HAP-1 (cell line): ENCODE measurements around the gene TESMIN.
A peak's percentile ranks its signal among the peaks of the same experiment; 100 is the strongest.

Source experiments
- DNase-seq, 2 experiments: peaks; one replicate each; pipeline ENCODE4 v3.0.0-alpha.2; 2016 to 2020; ENCODE audit warnings: low spot score in 2 of 2
- H3K27me3 ChIP-seq: fragments of 250-450 bp; sonication (Bioruptor Pico); 2 replicates; pipeline ENCODE4 v1.5.1; 2020; ENCODE audit warnings: low read depth, mild to moderate bottlenecking, moderate library complexity
- H3K36me3 ChIP-seq: fragments of 250-450 bp; sonication (Bioruptor Pico); replicated peaks from 2 replicates; pipeline ENCODE4 v1.5.1; 2020; ENCODE audit warnings: mild to moderate bottlenecking
- H3K4me1 ChIP-seq: fragments of 250-450 bp; sonication (Bioruptor Pico); 2 replicates; pipeline ENCODE4 v1.5.1; 2020; ENCODE audit warnings: mild to moderate bottlenecking
- H3K4me3 ChIP-seq: fragments of 250-450 bp; sonication (Bioruptor Pico); 2 replicates; pipeline ENCODE4 v1.5.1; 2020; ENCODE audit warnings: mild to moderate bottlenecking, moderate library complexity
- H3K9me3 ChIP-seq: fragments of 250-450 bp; sonication (Bioruptor Pico); 2 replicates; pipeline ENCODE4 v1.5.1; 2020; ENCODE audit warnings: mild to moderate bottlenecking, moderate library complexity
- in situ Hi-C: fragments of 300-500 bp; cut with MboI; formaldehyde crosslinking; loops from 3 replicates; pipeline ENCODE4 v1.14.3; 2020; ENCODE audit warnings: low sequenced_read_pairs, inconsistent platforms, mixed read lengths

Gene TESMIN

DNA sequence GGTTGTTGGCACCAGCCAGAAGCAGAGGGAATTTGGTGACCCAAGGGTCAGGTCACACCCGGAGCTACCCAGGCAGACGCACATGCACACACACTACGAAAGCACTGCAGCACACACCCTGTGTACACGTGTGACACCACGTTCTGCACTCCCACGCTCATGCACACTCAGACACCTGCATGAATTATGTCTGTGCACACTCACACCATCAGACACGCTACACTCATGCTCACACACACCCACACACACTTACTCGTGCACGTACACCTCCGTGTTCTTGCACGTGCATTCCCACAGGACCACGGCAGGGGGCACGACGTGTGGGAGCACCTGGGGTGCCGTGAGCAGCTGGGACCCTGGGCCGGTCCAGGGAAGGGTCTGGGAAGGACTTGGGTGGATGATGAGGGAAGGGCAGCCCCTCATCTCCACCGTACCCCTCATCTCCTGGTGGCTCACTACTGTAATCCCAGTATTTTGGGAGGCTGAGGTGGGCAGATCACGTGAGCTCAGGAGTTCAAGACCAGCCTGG lies 87.8 kb downstream of the TESMIN start:
- in situ Hi-C loops, result no loop called here

GRCh38 chr11:68661697-68662603 lies 89.4 kb downstream of the TESMIN start:
- Histone ChIP-seq H3K4me1 (no peaks in the 10 kb centered on the region), H3K9me3 (no peaks in the 10 kb centered on the region; the same call in 1 of the 2 replicates), H3K27me3 (no peaks in the 10 kb centered on the region), H3K36me3 (no peaks in the 10 kb centered on the region), H3K4me3 (no peak overlapping the region)
- in situ Hi-C loops, result no loop called here
- no peak for DNase-seq

More for the DNA sequence above, 87.8 kb downstream of the TESMIN start:
- no peaks in the 10 kb centered on the region for H3K4me1 ChIP-seq
- H3K27me3 ChIP-seq, result no peaks in the 10 kb centered on the region
- DNase-seq, result no peak
- no peaks in the 10 kb centered on the region for H3K36me3 ChIP-seq
- no peak overlapping the region for H3K4me3 ChIP-seq
- H3K9me3 ChIP-seq, result no peaks in the 10 kb centered on the region; the same call in 1 of the 2 replicates

GRCh38 chr11:68661014-68661413 lies 90.3 kb downstream of the TESMIN start:
- Histone ChIP-seq H3K4me1 (no peaks in the 10 kb centered on the region), H3K36me3 (no peaks in the 10 kb centered on the region), H3K9me3 (no peaks in the 10 kb centered on the region; the same call in 1 of the 2 replicates), H3K4me3 (no peak overlapping the region), H3K27me3 (no peaks in the 10 kb centered on the region)
- no peak for DNase-seq
- in situ Hi-C loops, result no loop called here

GRCh38 chr11:68660066-68660810 lies 91.1 kb downstream of the TESMIN start:
- H3K4me1 ChIP-seq, result no peaks in the 10 kb centered on the region
- H3K4me3 ChIP-seq, result no peak overlapping the region
- in situ Hi-C loops, result no loop called here

DNA sequence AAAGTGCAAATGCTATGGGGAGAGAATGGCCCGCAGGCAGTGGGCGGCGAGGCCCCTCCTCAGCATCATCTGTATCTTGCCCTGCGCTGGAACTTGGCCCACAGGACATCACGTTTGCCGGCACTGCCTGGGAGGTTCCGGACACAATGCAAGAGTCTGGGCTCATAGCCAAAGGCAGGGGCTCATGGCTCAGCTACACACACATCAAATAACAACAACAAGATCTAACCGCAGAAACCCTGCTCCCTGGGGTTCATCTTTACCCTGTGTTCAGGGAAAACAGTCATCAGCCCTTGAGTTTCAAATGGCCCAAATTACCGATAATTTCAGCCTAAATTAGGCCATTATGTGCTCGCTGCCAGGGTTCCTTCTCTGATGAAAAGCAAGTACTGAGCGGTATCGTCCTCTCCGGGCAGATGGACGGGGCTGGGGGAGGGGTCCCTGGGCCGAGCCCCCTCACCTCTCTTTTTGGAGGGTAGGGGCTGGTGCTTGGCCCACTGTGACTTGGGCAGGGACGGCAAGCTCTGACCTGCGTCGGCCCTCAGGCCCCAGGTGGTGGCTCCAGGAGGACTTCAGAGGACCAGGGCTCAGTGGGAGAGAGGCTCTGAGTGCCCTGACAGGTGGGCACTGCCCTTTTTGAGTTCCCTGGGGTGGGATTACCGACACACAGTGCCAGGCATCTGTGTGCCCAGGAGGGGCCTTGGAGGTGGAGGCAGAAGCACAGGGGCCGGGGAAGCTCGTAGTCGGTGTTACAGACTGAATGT lies 92.0 kb downstream of the TESMIN start:
- Histone ChIP-seq H3K4me3 (no peak overlapping the region), H3K4me1 (no peaks in the 10 kb centered on the region), H3K27me3 (no peaks in the 10 kb centered on the region), H3K36me3 (no peaks in the 10 kb centered on the region), H3K9me3 (no peaks in the 10 kb centered on the region; the same call in 1 of the 2 replicates)
- in situ Hi-C loops, result no loop called here
- peak in 1 of 2 experiments; percentile 36 for DNase-seq

More at GRCh38 chr11:68660066-68660810, 91.1 kb downstream of the TESMIN start:
- H3K36me3 ChIP-seq, result no peaks in the 10 kb centered on the region
- no peaks in the 10 kb centered on the region; the same call in 1 of the 2 replicates for H3K9me3 ChIP-seq
- H3K27me3 ChIP-seq, result no peaks in the 10 kb centered on the region
- DNase-seq, result no peak

- H3K4me3 ChIP-seq, result no peak overlapping the region
- no peaks in the 10 kb centered on the region for H3K4me1 ChIP-seq
- DNase-seq, result no peak
- H3K36me3 ChIP-seq, result no peaks in the 10 kb centered on the region
- no peaks in the 10 kb centered on the region; the same call in 1 of the 2 replicates for H3K9me3 ChIP-seq
- in situ Hi-C loops, result no loop called here
- no peaks in the 10 kb centered on the region for H3K27me3 ChIP-seq
Measured at GRCh38 chr11:68658661-68659060, 92.7 kb downstream of the TESMIN start.

- no peak for DNase-seq
- Histone ChIP-seq H3K9me3 (no peaks in the 10 kb centered on the region; the same call in 1 of the 2 replicates), H3K4me3 (no peak overlapping the region), H3K27me3 (no peaks in the 10 kb centered on the region), H3K4me1 (no peaks in the 10 kb centered on the region), H3K36me3 (no peaks in the 10 kb centered on the region)
- in situ Hi-C loops, result no loop called here
Measured at GRCh38 chr11:68658097-68658496, 93.2 kb downstream of the TESMIN start.
